GM23338 (cell line): ENCODE data around the gene AXL. TPM values are rescaled to one million over a fixed set of nuclear protein-coding genes. Genes with fewer than 3 reads are reported as not detected.

ENCODE experiments used
- ATAC-seq: fragments of 200-7000 bp; cut with Tn5 transposase; 3 replicates; pipeline ENCODE4 v1.9.1; 2020
- DNase-seq: peaks from one replicate; pipeline ENCODE4 v3.0.0-alpha.2; 2015; ENCODE audit warnings: low spot score
- H2AFZ ChIP-seq: fragments of 200-600 bp; sonication (generic); 2 replicates; pipeline ENCODE4 v1.8.0; 2016; ENCODE audit warnings: antibody characterized with exemption, mild to moderate bottlenecking, moderate library complexity
- H3F3A ChIP-seq: fragments of 200-600 bp; sonication (generic); replicated peaks from 2 replicates; pipeline ENCODE4 v1.8.0; 2017; ENCODE audit warnings: antibody characterized with exemption, mixed run types, low read depth
- H3K27ac ChIP-seq: fragments of 200-600 bp; sonication (generic); 2 replicates; pipeline ENCODE4 v1.6.1; 2016; ENCODE audit warnings: low read depth
- H3K27me3 ChIP-seq: fragments of 200-600 bp; sonication (generic); 2 replicates; pipeline ENCODE4 v1.8.0; 2016; ENCODE audit warnings: mild to moderate bottlenecking, mixed run types, moderate library complexity; ENCODE audit not compliant: insufficient read depth
- H3K36me3 ChIP-seq: fragments of 200-600 bp; sonication (generic); 2 replicates; pipeline ENCODE4 v1.8.0; 2016; ENCODE audit warnings: mild to moderate bottlenecking; ENCODE audit not compliant: insufficient read depth
- H3K4me1 ChIP-seq: fragments of 200-600 bp; sonication (generic); 2 replicates; pipeline ENCODE4 v1.8.0; 2016; ENCODE audit warnings: mild to moderate bottlenecking, moderate library complexity; ENCODE audit not compliant: insufficient read depth
- H3K4me2 ChIP-seq: fragments of 200-600 bp; sonication (generic); 2 replicates; pipeline ENCODE4 v1.7.1; 2017; ENCODE audit warnings: mixed run types
- H3K4me3 ChIP-seq: fragments of 200-600 bp; sonication (generic); 2 replicates; pipeline ENCODE4 v1.6.1; 2016; ENCODE audit warnings: mixed run types
- H3K79me2 ChIP-seq: fragments of 200-600 bp; sonication (generic); replicated peaks from 2 replicates; pipeline ENCODE4 v1.8.0; 2017; ENCODE audit warnings: mild to moderate bottlenecking; ENCODE audit not compliant: insufficient read depth
- H3K9me2 ChIP-seq: fragments of 200-600 bp; sonication (generic); 2 replicates; pipeline ENCODE4 v1.8.0; 2017; ENCODE audit not compliant: insufficient read depth
- H4K20me1 ChIP-seq: fragments of 200-600 bp; sonication (generic); replicated peaks from 2 replicates; pipeline ENCODE4 v1.8.0; 2017; ENCODE audit warnings: mild to moderate bottlenecking; ENCODE audit not compliant: insufficient read depth
- H3K27ac Mint-ChIP-seq: 2 replicates; pipeline ENCODE4 v1.8.0; 2020; ENCODE audit warnings: inconsistent platforms, mild to moderate bottlenecking, moderate library complexity, mixed read lengths
- H3K27me3 Mint-ChIP-seq: 3 replicates; pipeline ENCODE4 v1.8.0; 2022; ENCODE audit warnings: low read depth, mild to moderate bottlenecking, moderate library complexity, mixed read lengths, inconsistent platforms; ENCODE audit not compliant: insufficient read depth, poor library complexity
- H3K36me3 Mint-ChIP-seq: 3 replicates; pipeline ENCODE4 v1.8.0; 2021; ENCODE audit warnings: low read depth, mild to moderate bottlenecking, inconsistent platforms, moderate library complexity, mixed read lengths
- H3K4me1 Mint-ChIP-seq: 3 replicates; pipeline ENCODE4 v1.8.0; 2020; ENCODE audit warnings: mild to moderate bottlenecking, inconsistent platforms, mixed read lengths
- H3K4me3 Mint-ChIP-seq: 3 replicates; pipeline ENCODE4 v1.8.0; 2021; ENCODE audit warnings: moderate library complexity, mild to moderate bottlenecking, inconsistent platforms, mixed read lengths
- H3K9me3 Mint-ChIP-seq: 3 replicates; pipeline ENCODE4 v1.8.0; 2020; ENCODE audit warnings: moderate library complexity, mild to moderate bottlenecking, inconsistent platforms, mixed read lengths
- CREB1 ChIP-seq: fragments of 250-450 bp; sonication (Bioruptor Pico); IDR thresholded peaks from 2 replicates; pipeline ENCODE4 v1.5.0; 2020; ENCODE audit warnings: low read depth, mild to moderate bottlenecking, moderate library complexity
- EZH2phosphoT487 ChIP-seq: fragments of 200-600 bp; sonication (generic); IDR thresholded peaks from one replicate; pipeline ENCODE4 v1.8.1; 2018; ENCODE audit warnings: antibody characterized with exemption; ENCODE audit not compliant: unreplicated experiment
- JUNB ChIP-seq: IDR thresholded peaks from one replicate; pipeline ENCODE4 v1.6.1; 2016; ENCODE audit warnings: antibody characterized with exemption; ENCODE audit not compliant: unreplicated experiment
- POLR2AphosphoS5 ChIP-seq: IDR thresholded peaks from 2 replicates; pipeline ENCODE4 v1.6.1; 2016; ENCODE audit warnings: antibody characterized with exemption, low read depth
- ZNF114 ChIP-seq: fragments of 250-450 bp; sonication (Bioruptor Pico); IDR thresholded peaks from 2 replicates; pipeline ENCODE4 v1.5.0; 2020; ENCODE audit warnings: mild to moderate bottlenecking, moderate library complexity
- ZNF331 ChIP-seq: fragments of 250-450 bp; sonication (Bioruptor Pico); IDR thresholded peaks from 2 replicates; pipeline ENCODE4 v1.5.0; 2020; ENCODE audit warnings: low read depth, mild to moderate bottlenecking, moderate library complexity
- long read RNA-seq: library from polyadenylated mRNA; unstranded; transcript quantifications from one replicate; pipeline ENCODE4 v2.0.0, GENCODE V29; 2020; ENCODE audit not compliant: unreplicated experiment
- polyA plus RNA-seq: library from polyadenylated mRNA; unstranded; fragments of >200 nt; fragmentation: Nextera tagmentation; extraction: Ambion mirVana; gene quantifications from 2 replicates; pipeline ENCODE4 v1.2.1, GENCODE V29; 2016
- total RNA-seq: library from RNA; depleted of rRNA; stranded (reverse); fragments of >200 nt; shearing (Covaris generic); gene quantifications from 2 replicates; pipeline ENCODE4 v1.2.3, GENCODE V29; 2014; rRNA removed
- TF ChIP-seq, protein P1 (sequence below): IDR thresholded peaks from 2 replicates; pipeline ENCODE4 v1.6.1; 2016; ENCODE audit warnings: antibody characterized with exemption
- TF ChIP-seq, protein P2 (sequence below), 2 experiments: fragments of 200-600 bp in 1 of 2; sonication (generic) in 1 of 2; conservative IDR thresholded peaks; 2 replicates each; pipeline versions ENCODE4 v1.5.1 to v1.6.1; 2016 to 2017; ENCODE audit warnings: antibody characterized with exemption in 2 of 2, low read depth in 2 of 2, mild to moderate bottlenecking in 2 of 2, moderate library complexity in 1 of 2

AXL gene
- total RNA-seq = 23.7 and 28.4 TPM in 2 replicates
- 7.5 and 9.0 TPM in 2 replicates for polyA plus RNA-seq
- long read RNA-seq, full-length matches to known transcripts = 1 of 36 reads
- long read RNA-seq, partial matches to known transcripts = 0 of 36 reads
- long read RNA-seq, other reads (novel, unspliced or antisense) = 35 of 36 reads

DNA sequence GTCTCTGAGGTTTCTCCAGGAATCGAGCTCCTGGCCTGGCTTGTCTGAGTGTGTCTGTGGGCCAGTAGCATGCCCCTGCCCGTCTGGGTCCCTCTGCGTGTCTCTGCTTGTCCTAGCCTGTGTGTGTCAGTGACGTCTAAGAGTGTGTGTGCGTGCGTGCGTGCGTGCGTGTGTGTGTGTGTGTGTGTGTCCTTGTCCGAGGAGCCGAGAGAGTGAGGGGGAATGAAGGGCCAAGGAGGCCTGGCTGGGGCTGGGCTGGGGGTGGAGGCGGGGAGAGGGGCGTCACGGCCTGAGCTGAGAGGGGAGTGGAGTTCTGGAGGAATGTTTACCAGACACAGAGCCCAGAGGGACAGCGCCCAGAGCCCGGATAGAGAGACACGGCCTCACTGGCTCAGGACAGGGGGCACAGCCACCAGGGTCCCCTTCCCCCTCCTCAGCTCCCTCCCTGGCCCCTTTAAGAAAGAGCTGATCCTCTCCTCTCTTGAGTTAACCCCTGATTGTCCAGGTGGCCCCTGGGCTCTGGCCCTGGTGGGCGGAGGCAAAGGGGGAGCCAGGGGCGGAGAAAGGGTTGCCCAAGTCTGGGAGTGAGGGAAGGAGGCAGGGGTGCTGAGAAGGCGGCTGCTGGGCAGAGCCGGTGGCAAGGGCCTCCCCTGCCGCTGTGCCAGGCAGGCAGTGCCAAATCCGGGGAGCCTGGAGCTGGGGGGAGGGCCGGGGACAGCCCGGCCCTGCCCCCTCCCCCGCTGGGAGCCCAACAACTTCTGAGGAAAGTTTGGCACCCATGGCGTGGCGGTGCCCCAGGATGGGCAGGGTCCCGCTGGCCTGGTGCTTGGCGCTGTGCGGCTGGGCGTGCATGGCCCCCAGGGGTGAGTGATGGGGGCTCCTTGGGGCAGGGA is at the start of gene AXL:
AXL (plus strand) TSS at position 609 of the 893 bp plus-strand sequence; CDS start at position 779, 170 bp downstream.
- H3K27ac ChIP-seq = peak within 1 kb of the TSS; percentile 74
- Mint-ChIP-seq H3K27ac (peak within 1 kb of the TSS; percentile 83), H3K27me3 (peaks cover 10% of the 10 kb centered on the region), H3K9me3 (no peaks in the 10 kb centered on the region; the same call in 2 of the 3 replicates), H3K36me3 (peaks cover 19% of the 10 kb centered on the region), H3K4me1 (peaks cover 43% of the 10 kb centered on the region), H3K4me3 (peak within 1 kb of the TSS; percentile 87)
- no peaks in the 10 kb centered on the region for H4K20me1 ChIP-seq
- H3K27me3 ChIP-seq = no peaks in the 10 kb centered on the region
- ATAC-seq (peak; percentile 86), DNase-seq (peak; percentile 98)
- peaks cover 13% of the 10 kb centered on the region; the same call in 1 of the 2 replicates for H3K79me2 ChIP-seq
- H3F3A ChIP-seq = 0 out of 2 replicates have a peak, but pooled peaks cover 6% of the 10 kb centered on the region
- peak within 1 kb of the TSS; percentile 91 for H3K4me2 ChIP-seq
- H3K4me1 ChIP-seq = peaks cover 25% of the 10 kb centered on the region
- TF ChIP-seq, protein P1, sequence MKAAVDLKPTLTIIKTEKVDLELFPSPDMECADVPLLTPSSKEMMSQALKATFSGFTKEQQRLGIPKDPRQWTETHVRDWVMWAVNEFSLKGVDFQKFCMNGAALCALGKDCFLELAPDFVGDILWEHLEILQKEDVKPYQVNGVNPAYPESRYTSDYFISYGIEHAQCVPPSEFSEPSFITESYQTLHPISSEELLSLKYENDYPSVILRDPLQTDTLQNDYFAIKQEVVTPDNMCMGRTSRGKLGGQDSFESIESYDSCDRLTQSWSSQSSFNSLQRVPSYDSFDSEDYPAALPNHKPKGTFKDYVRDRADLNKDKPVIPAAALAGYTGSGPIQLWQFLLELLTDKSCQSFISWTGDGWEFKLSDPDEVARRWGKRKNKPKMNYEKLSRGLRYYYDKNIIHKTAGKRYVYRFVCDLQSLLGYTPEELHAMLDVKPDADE = 0 out of 2 replicates have a peak, but pooled peaks have one; percentile 18
- TF ChIP-seq, protein P2, sequence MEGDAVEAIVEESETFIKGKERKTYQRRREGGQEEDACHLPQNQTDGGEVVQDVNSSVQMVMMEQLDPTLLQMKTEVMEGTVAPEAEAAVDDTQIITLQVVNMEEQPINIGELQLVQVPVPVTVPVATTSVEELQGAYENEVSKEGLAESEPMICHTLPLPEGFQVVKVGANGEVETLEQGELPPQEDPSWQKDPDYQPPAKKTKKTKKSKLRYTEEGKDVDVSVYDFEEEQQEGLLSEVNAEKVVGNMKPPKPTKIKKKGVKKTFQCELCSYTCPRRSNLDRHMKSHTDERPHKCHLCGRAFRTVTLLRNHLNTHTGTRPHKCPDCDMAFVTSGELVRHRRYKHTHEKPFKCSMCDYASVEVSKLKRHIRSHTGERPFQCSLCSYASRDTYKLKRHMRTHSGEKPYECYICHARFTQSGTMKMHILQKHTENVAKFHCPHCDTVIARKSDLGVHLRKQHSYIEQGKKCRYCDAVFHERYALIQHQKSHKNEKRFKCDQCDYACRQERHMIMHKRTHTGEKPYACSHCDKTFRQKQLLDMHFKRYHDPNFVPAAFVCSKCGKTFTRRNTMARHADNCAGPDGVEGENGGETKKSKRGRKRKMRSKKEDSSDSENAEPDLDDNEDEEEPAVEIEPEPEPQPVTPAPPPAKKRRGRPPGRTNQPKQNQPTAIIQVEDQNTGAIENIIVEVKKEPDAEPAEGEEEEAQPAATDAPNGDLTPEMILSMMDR (conservative IDR thresholded peaks at IDR 0.05; ENCODE audit: low read depth in 2 of 2) = no peak
- peak; percentile 35 for TF ChIP-seq POLR2AphosphoS5
- peak; percentile 75 for TF ChIP-seq CREB1 (CRISPR knock-in tag)
- no peaks in the 10 kb centered on the region for H3K9me2 ChIP-seq
- peak within 1 kb of the TSS; percentile 93 for H3K4me3 ChIP-seq
- no peaks in the 10 kb centered on the region for H3K36me3 ChIP-seq
- peak within 1 kb of the TSS; percentile 95 for H2AFZ ChIP-seq

DNA sequence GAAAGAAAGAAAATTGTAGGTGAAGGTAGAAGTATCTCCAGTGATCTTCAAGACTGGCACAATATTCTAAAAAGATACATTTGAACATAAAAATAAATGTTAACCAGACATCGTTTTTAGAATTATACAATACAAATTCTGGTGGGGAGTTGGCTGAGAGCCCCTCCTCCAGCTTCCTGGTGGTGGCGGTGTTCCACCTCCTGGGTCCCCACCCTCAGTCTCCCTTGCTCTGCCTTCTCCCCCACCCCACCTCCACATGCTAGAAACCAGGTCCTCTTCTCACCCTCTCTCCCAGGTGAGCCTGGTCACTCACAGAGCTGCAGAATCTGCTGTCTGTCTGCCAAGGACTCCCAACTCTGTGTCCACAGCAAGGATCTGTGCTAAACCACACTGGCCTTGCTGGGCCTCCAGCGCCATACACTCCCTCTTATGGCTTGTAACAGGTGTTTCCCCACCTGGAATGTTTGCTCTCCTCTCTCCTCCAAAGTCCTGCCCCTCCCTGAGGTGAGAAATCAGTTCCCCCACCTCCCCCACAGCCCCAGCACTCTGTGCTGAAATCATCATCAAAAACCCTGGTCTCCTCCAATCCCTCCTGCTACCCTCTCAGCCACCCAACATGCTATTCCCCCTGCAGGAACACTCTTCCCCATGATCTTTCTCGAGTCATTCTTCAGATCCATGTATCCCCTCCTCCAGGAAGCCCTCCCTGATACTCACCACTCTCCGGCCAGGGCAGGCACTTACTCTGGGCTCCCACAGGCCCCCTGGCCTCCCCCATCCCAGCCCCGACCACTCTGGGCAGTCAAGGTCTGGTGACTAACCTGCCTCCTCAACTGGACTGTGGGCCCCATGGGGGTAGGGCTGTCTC is 46.5 kb upstream of the AXL start:
- H4K20me1 ChIP-seq = no peaks in the 10 kb centered on the region
- ATAC-seq (peak; percentile 40), DNase-seq (no peak)
- peak overlapping the region; percentile 26; the same call in 1 of the 2 replicates for H3K4me2 ChIP-seq
- Mint-ChIP-seq H3K4me3 (no peak overlapping the region), H3K36me3 (peaks cover 5% of the 10 kb centered on the region; the same call in 1 of the 3 replicates), H3K27ac (peak overlapping the region; percentile 37; the same call in 1 of the 2 replicates), H3K4me1 (peaks cover 35% of the 10 kb centered on the region), H3K9me3 (no peaks in the 10 kb centered on the region; the same call in 2 of the 3 replicates), H3K27me3 (peaks cover 1% of the 10 kb centered on the region)
- peaks cover 24% of the 10 kb centered on the region for H3K4me1 ChIP-seq
- no peak overlapping the region for H2AFZ ChIP-seq
- H3F3A ChIP-seq = peaks cover 8% of the 10 kb centered on the region; the same call in 1 of the 2 replicates
- no peak overlapping the region for H3K27ac ChIP-seq
- no peaks in the 10 kb centered on the region for H3K27me3 ChIP-seq
- no peaks in the 10 kb centered on the region for H3K36me3 ChIP-seq
- H3K4me3 ChIP-seq = no peak overlapping the region
- H3K79me2 ChIP-seq = peaks cover 8% of the 10 kb centered on the region; the same call in 1 of the 2 replicates
- H3K9me2 ChIP-seq = no peaks in the 10 kb centered on the region
- TF ChIP-seq, protein P2 (conservative IDR thresholded peaks at IDR 0.05; ENCODE audit: low read depth in 2 of 2) = peak; percentile 49 to 61
- TF ChIP-seq EZH2phosphoT487 (no peak), ZNF331 (no peak), JUNB (no peak), ZNF114 (CRISPR knock-in tag) (no peak)
